ENCODE results near the gene CDK8. TPM values are rescaled to one million over a fixed set of nuclear protein-coding genes. Genes with fewer than 3 reads are reported as not detected.

The CDK8 gene
- total RNA-seq, 1 experiment from 2014 or later, result 35.1 TPM

GRCh38 chr13:26220575-26220974 lies 33.4 kb upstream of the CDK8 start:
- peaks cover 26% of the 10 kb centered on the region for H3K36me3 Mint-ChIP-seq (ENCODE audit: insufficient read depth, unreplicated experiment)
- no peak for TF ChIP-seq CTCF (IDR thresholded peaks at IDR 0.05; ENCODE audit: insufficient read depth in 1 of 2, low read depth in 1 of 2, low read length in 1 of 2, severe bottlenecking in 1 of 2, unreplicated experiment in 1 of 2)
- Histone ChIP-seq H3K27me3 (replicated peaks; ENCODE audit: control insufficient read depth, insufficient read depth, low read length) (no peaks in the 10 kb centered on the region), H3K4me3 (ENCODE audit: low read depth, low read length) (peak overlapping the region; percentile 79), H3K36me3 (ENCODE audit: control insufficient read depth, insufficient read depth, low read length) (peaks cover 3% of the 10 kb centered on the region), H3K9me3 (no peaks in the 10 kb centered on the region), H3K4me1 (peaks cover 8% of the 10 kb centered on the region)
- ChIA-PET CTCF (no interaction called here), POLR2A (no interaction called here)
- DNase-seq, result no peak
- peaks cover 11% of the 10 kb centered on the region for H3K4me1 Mint-ChIP-seq (ENCODE audit: low read depth, unreplicated experiment)
- intact Hi-C loops (cut with micrococcal nuclease; ENCODE audit: unreplicated experiment), result no loop called here
- no TSS peak for BruUV-seq (replicated peaks)
- no peaks in the 10 kb centered on the region for H3K9me3 Mint-ChIP-seq (ENCODE audit: unreplicated experiment)
- H3K27me3 Mint-ChIP-seq (ENCODE audit: insufficient read depth, unreplicated experiment), result no peaks in the 10 kb centered on the region
- H3K4me3 Mint-ChIP-seq (ENCODE audit: unreplicated experiment), result peak overlapping the region; percentile 95
- no peak overlapping the region for H3K27ac Mint-ChIP-seq (ENCODE audit: unreplicated experiment)

- no peak for DNase-seq
- ChIA-PET CTCF (interaction anchor here (0.6 to 1.5 kb wide), 2 partner anchors 60 to 204 kb away, joined by 3 to 4 read pairs; no protein-coding TSS in a partner anchor), POLR2A (interaction anchor here (1.6 kb wide), 1 partner anchor 35 kb away, joined by 5 read pairs; no protein-coding TSS in a partner anchor)
- Mint-ChIP-seq H3K27me3 (ENCODE audit: insufficient read depth, unreplicated experiment) (no peaks in the 10 kb centered on the region), H3K9me3 (ENCODE audit: unreplicated experiment) (no peaks in the 10 kb centered on the region), H3K4me3 (ENCODE audit: unreplicated experiment) (peak overlapping the region; percentile 95), H3K27ac (ENCODE audit: unreplicated experiment) (peak overlapping the region; percentile 94), H3K36me3 (ENCODE audit: insufficient read depth, unreplicated experiment) (peaks cover 26% of the 10 kb centered on the region), H3K4me1 (ENCODE audit: low read depth, unreplicated experiment) (peaks cover 11% of the 10 kb centered on the region)
- no peak for TF ChIP-seq CTCF (IDR thresholded peaks at IDR 0.05; ENCODE audit: insufficient read depth in 1 of 2, low read depth in 1 of 2, low read length in 1 of 2, severe bottlenecking in 1 of 2, unreplicated experiment in 1 of 2)
- Histone ChIP-seq H3K36me3 (ENCODE audit: control insufficient read depth, insufficient read depth, low read length) (peaks cover 3% of the 10 kb centered on the region), H3K4me3 (ENCODE audit: low read depth, low read length) (peak overlapping the region; percentile 79), H3K27me3 (replicated peaks; ENCODE audit: control insufficient read depth, insufficient read depth, low read length) (no peaks in the 10 kb centered on the region), H3K4me1 (peaks cover 8% of the 10 kb centered on the region), H3K9me3 (no peaks in the 10 kb centered on the region)
- no TSS peak for BruUV-seq (replicated peaks)
- intact Hi-C loops (cut with micrococcal nuclease; ENCODE audit: unreplicated experiment), result loop anchor here (1.0 kb wide), 3 partner anchors 32 to 60 kb away; no protein-coding TSS in a partner anchor
These were observed 32.6 kb upstream of the CDK8 start for GRCh38 chr13:26221399-26221720.

GRCh38 chr13:26221721-26222519 lies 32.0 kb upstream of the CDK8 start, which contains the start of gene RNF6:
Gene RNF6 (minus strand): TSS chr13:26222314. CDS start chr13:26219649, 2,665 bp downstream.
- no peaks in the 10 kb centered on the region for H3K9me3 ChIP-seq
- Mint-ChIP-seq H3K4me3 (ENCODE audit: unreplicated experiment) (peak within 1 kb of the TSS; percentile 95), H3K36me3 (ENCODE audit: insufficient read depth, unreplicated experiment) (peaks cover 26% of the 10 kb centered on the region), H3K9me3 (ENCODE audit: unreplicated experiment) (no peaks in the 10 kb centered on the region), H3K27me3 (ENCODE audit: insufficient read depth, unreplicated experiment) (no peaks in the 10 kb centered on the region), H3K4me1 (ENCODE audit: low read depth, unreplicated experiment) (peaks cover 11% of the 10 kb centered on the region), H3K27ac (ENCODE audit: unreplicated experiment) (peak within 1 kb of the TSS; percentile 94)
- BruUV-seq (replicated peaks), result TSS peak; percentile 78
- intact Hi-C loops (cut with micrococcal nuclease; ENCODE audit: unreplicated experiment), result loop anchor here (1.0 kb wide), 3 partner anchors 31 to 59 kb away; no protein-coding TSS in a partner anchor
- no peaks in the 10 kb centered on the region for H3K27me3 ChIP-seq (replicated peaks; ENCODE audit: control insufficient read depth, insufficient read depth, low read length)
- CTCF ChIA-PET, result interaction anchor here (0.6 to 1.5 kb wide), 4 partner anchors 35 to 281 kb away, joined by 3 to 4 read pairs (median 3); no protein-coding TSS in a partner anchor
- H3K36me3 ChIP-seq (ENCODE audit: control insufficient read depth, insufficient read depth, low read length), result peaks cover 3% of the 10 kb centered on the region
- TF ChIP-seq CTCF (IDR thresholded peaks at IDR 0.05; ENCODE audit: insufficient read depth in 1 of 2, low read depth in 1 of 2, low read length in 1 of 2, severe bottlenecking in 1 of 2, unreplicated experiment in 1 of 2), result no peak
- H3K4me1 ChIP-seq, result peaks cover 8% of the 10 kb centered on the region
- POLR2A ChIA-PET, result interaction anchor here (0.6 to 1.6 kb wide), 2 partner anchors 36 to 171 kb away, joined by 3 to 5 read pairs; no protein-coding TSS in a partner anchor
- peak; percentile 95 to 98 for DNase-seq
- H3K4me3 ChIP-seq (ENCODE audit: low read depth, low read length), result peak within 1 kb of the TSS; percentile 79
